ENCODE measurements around the gene MMP12.

GRCh38 chr11:102830001-102830727, 44.6 kb downstream of the MMP12 start:
- TF ChIP-seq CTCF (conservative IDR thresholded peaks at IDR 0.05), result no peak
- no peak for TF ChIP-seq ZFX (IDR thresholded peaks at IDR 0.05)
